ENCODE measurements around the gene GANAB.
"Not testable (repeated sequence)": the region's sequence is repeated elsewhere in the genome, so short reads cannot be mapped to it uniquely, and the experiment has no call there.

Gene GANAB

GRCh38 chr11:62645946-62646824 lies at the start of gene GANAB:
TSS of gene GANAB (minus strand) at chr11:62646613. CDS start at chr11:62646599, 14 bp downstream.
- peak; percentile 99 for DNase-seq

GRCh38 chr11:62694455-62695167 lies 48.2 kb upstream of the GANAB start:
- DNase-seq, result peak; percentile 89

DNA sequence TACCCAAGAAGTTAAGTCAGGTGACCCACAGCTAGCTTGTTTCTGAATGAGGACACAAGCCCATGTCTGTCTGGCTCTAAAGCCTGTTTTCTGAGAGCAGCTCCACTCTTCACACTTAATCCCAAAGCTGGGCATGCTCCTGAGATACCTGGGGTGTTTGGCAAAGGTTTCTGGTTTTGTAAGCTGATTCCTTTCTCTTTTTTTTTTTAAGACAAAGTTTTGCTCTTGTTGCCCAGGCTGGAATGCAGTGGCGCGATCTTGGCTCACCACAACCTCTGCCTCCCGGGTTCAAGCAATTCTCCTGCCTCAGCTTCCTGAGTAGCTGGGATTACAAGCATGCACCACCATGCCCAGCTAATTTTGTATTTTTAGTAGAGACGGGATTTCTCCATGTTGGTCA lies 47.2 kb upstream of the GANAB start:
- not testable (repeated sequence) for DNase-seq

DNA sequence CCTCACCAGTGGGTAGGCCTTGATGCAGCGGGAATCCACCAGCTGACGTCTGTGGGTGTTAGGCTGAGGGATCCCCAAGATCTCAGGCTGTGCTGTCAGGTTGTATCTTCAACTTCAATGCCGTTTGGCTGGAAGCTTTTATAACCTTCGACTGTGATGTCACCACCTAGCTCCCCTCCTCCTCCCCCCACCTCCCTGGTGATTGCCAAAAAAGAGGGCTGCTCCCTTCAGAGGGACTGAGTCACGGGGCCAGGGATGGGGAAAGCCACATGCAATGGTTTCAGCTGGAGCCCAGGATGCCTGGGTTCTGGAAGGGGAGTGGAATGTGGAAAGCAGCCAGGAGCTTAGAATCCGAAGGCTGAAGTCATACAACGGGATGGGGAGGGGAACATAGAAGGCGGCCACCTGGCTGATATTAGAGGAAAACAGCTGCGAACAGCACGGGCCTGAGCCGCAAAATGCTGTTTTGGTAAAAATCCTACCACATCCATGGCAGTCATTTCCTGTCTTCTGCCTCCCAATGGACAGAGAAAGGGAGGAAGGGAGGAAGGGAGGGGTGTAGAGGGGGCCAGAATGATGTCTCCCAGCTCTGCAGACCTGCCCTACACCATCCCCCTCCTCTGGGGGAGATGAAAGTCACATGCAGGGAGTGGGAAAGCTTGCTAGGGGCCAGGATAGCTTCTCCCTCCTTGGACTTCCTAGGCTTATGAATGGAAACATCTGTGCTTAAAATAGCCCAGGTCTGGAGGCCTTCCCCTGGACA lies 43.2 kb upstream of the GANAB start, which contains the start of gene LRRN4CL:
TSS of gene LRRN4CL (minus strand) at position 110 of the 763 bp plus-strand sequence. CDS start 1,022 bp downstream, outside the sequence.
- no peak for DNase-seq

- DNase-seq, result no peak
Observed at GRCh38 chr11:62688491-62688890, 42.1 kb upstream of the GANAB start.

DNA sequence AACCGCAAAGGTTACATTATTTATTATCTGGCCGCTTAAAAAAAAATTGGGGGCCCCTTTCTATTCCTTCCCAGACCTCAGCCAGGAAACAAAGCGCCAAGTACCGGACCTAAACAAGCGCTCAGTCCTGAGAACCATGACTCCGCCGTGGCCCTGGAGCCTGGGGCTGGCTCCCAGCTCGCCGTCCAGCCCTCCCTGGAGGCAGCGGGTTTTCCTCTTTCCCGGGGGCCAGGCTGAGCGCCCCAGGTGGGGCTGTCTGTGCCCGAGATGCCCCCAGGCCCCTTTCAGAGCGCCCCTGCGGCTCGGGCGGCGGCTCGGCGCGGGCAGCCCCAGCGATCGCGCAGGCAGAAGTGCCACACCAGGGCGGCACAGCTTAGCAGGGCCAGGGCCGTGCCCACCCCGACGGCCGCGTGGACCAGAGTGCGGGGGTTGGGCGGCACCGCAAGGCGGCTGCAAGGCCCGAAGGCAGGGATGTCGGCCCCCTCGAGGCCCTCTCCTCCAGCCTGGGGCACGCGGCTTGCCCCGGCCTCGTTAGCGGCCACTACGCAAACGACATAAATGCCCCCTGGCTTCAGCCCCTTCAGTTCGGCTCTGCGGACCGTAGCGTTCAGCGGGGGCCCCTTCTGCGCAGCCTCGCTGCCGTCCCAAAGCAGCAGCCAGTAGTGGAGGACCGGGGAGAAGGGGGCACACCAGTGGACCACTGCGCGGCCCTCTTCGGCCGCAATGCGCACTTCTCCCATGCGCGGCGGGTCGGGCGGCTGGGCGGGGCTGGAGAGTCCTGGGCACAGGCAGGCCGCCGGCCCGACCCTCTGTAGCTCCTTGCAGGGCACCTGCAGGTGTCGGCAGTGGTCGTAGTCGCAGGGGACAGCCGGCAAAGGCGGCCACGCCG lies 41.3 kb upstream of the GANAB start:
- DNase-seq, result no peak

GRCh38 chr11:62682518-62682917 lies 36.1 kb upstream of the GANAB start:
- no peak for DNase-seq

DNA sequence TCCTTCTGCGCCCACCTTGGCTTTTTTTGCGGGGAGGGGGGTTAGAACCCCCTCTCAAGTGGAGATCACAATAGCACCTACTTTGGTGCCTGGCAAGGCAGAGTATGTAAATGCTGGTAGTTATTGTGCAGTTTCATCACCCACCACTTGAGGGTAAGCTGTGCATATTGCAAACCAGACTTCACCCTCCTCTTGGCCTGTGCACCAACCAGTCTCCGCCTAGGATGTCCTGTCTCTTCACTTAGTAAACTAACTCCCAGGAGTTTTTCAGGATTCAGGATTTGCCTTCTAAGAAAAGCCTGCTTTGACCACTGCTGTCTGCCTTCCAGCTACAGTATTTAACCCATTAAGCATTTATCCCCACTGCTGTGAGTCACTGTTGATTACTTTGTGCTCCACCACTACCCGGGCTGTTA lies 34.4 kb upstream of the GANAB start:
- no peak for DNase-seq

DNA sequence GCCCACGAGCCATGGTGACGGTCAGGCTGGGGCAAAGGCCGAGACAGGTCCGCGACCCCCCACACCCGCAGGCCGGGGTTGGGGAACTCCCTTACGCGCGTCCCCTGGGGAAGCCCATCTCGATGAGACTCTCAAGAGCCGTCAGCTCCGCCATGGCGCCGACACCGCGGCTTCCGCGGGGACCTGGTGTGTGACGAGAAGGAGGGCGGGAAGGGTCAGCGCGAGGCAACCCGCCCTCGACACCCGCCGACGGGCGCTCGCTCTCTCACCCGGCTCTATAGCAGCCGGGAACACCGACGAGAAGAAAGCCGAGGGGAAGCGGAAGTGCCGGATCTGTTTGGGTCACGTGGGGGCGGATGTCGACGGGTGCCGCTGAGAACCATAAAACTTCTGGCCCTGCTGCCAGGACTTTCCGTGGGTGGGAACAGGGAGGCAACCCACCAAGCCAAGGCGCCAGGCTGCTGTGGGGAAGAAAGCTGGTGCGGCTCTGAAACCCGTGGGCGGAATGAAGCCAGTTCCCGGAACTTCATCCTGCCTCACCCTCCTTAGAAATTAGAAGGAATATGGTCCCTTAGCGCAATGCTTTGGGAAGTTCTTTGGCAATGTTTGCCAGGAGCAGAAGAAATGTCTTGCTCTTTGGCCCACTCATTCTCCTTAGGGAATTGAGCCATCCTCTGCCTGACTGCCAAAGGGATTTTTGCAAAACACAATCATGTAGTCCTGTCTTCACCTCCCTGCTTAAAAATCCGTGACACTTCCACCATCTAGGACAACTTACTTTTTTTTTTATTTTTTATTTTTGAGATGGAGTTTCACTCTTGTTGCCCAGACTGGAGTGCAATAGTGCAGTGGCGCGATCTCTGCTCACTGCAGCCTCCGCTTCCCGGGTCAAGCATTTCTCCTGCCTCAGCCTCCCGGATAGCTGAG lies 32.6 kb upstream of the GANAB start, which contains the start of gene UBXN1:
TSS of gene UBXN1 (minus strand) at position 304 of the 927 bp plus-strand sequence. CDS start at position 154, 150 bp downstream.
- peak; percentile 91 for DNase-seq

GRCh38 chr11:62678433-62678769 lies 32.0 kb upstream of the GANAB start:
- no peak for DNase-seq

- no peak for DNase-seq
Observed at GRCh38 chr11:62677714-62678113, 31.3 kb upstream of the GANAB start.

DNA sequence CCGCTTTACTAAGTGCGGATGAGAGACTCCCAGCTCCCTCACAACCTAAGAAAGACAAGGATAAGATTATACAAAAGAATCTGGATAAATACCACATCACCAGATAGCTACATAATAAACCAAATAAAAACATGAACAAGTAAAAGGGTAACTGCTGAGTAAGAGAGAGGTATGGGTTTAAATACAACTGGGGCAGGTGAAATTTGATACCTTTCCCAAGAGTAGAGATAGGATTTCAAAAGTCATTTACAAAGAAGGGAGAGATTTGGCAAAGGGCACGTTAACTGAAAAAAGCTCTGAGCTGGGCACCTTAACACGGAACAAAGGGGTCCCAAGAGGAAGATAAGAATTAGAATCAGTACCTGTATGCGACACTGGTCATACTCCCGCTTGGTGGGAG lies 30.7 kb upstream of the GANAB start:
- DNase-seq, result no peak

DNA sequence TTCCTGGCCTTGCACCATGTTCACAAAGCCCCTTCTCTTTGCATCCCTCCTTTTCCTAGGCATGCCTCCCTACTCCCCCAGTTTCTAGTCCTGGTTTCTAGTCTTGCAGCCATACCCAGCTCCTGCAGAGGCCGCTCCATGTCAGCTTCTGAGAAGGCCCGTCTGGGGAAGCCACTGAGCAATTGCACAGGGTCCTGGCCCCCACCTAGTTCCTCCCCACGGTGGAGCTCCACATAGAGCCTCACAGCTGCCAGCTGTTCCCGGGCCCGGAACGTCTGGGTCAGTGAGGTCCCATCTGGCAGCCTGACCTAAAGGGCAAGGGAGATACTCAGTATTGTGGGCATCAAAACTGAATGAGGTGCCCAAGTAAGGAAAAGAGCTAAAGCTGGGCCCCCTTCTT lies 30.3 kb upstream of the GANAB start:
- no peak for DNase-seq

GRCh38 chr11:62675415-62675814 lies 29.0 kb upstream of the GANAB start:
- not testable (repeated sequence) for DNase-seq

DNA sequence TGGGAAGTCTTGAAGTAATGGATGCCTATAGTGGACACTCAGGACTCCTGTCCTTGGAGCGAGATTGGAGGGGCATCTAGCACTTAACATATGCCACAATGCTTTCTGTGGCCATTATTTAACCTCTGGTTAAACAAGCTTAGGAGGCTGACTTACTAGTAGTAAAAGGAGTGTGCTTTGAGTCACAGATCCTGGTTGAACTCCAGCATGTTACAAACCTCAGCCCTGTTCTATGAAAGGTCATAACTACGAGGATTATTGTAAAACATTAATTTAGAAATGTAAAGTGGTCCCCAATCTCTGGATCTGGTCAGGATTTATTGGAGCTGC lies 26.7 kb upstream of the GANAB start:
- DNase-seq, result no peak

GRCh38 chr11:62671608-62672389 lies 25.4 kb upstream of the GANAB start, which contains the start of the genes LBHD1 and UQCC3:
TSS of gene LBHD1 (minus strand) at chr11:62672267. CDS start at chr11:62670031, 2,236 bp downstream.
TSS of gene UQCC3 (plus strand) at chr11:62671673. CDS start at chr11:62671746, 73 bp downstream.
- DNase-seq, result peak; percentile 91

- DNase-seq, result no peak
Observed at GRCh38 chr11:62671236-62671607, 24.8 kb upstream of the GANAB start.

GRCh38 chr11:62669420-62670161 lies 23.2 kb upstream of the GANAB start:
- no peak for DNase-seq

DNA sequence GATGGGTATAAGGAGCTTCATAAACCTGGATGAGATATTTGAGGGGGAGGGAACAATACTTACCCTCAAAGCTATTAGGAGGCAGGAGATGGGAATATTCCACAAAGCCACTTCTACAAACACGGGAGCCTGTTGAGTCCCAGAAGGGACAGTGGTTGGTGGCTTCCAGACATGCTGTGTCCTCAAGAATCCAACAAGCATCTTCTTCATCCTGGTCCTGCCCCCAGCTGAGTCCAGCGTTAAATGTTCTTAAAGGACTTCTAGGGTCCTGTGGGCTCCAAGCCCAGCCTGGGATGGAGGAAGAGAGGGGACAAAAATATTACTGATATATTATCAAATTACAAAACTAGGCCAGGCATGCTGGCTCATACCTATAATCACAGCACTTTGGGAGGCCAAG lies 21.0 kb upstream of the GANAB start:
- DNase-seq, result no peak
